ENCODE data around the gene PGBD4. TPM values are rescaled to one million over a fixed set of nuclear protein-coding genes. Genes with fewer than 3 reads are reported as not detected.

The PGBD4 gene
- total and polyA plus RNA-seq, 5 donors from 2014 or later = 1.4 to 3.6 (median 1.9) TPM

Other genes with a start within 250 kb of the PGBD4 start
- not detected for gene CHRM5, start 133.6 kb upstream of the PGBD4 start, total RNA-seq
- gene CHRM5, start 133.6 kb upstream of the PGBD4 start, polyA plus RNA-seq = not detected
- 9.5 TPM for gene AVEN, start 62.9 kb upstream of the PGBD4 start, total RNA-seq
- 10 to 100 TPM in 1 of 4 donors, 1 to 10 TPM in 3; 4.5 to 11.5 (median 7.8) TPM for gene AVEN, start 62.9 kb upstream of the PGBD4 start, polyA plus RNA-seq
- 51.9 TPM for gene EMC7, start 221 bp upstream of the PGBD4 start, total RNA-seq
- 100 to 1,000 TPM; 124 to 172 (median 144) TPM for gene EMC7, start 221 bp upstream of the PGBD4 start, polyA plus RNA-seq
- gene KATNBL1, start 108.0 kb downstream of the PGBD4 start, total RNA-seq = 25.3 TPM
- gene KATNBL1, start 108.0 kb downstream of the PGBD4 start, polyA plus RNA-seq = 10 to 100 TPM; 25.4 to 36.3 (median 28.2) TPM
- gene EMC4, start 122.9 kb downstream of the PGBD4 start, total RNA-seq = 70.0 TPM
- 100 to 1,000 TPM; 172 to 199 (median 188) TPM for gene EMC4, start 122.9 kb downstream of the PGBD4 start, polyA plus RNA-seq
- 150 TPM for gene SLC12A6, start 235.7 kb downstream of the PGBD4 start, total RNA-seq
- gene SLC12A6, start 235.7 kb downstream of the PGBD4 start, polyA plus RNA-seq = 10 to 100 TPM; 14.1 to 18.5 (median 14.5) TPM
- 54.1 TPM for gene NOP10, start 241.1 kb downstream of the PGBD4 start, total RNA-seq
- 100 to 1,000 TPM; 421 to 504 (median 464) TPM for gene NOP10, start 241.1 kb downstream of the PGBD4 start, polyA plus RNA-seq
- not detected for gene NUTM1, start 241.2 kb downstream of the PGBD4 start, total RNA-seq
- gene NUTM1, start 241.2 kb downstream of the PGBD4 start, polyA plus RNA-seq = not detected